ENCODE results near the gene STARD8. TPM values are rescaled to one million over a fixed set of nuclear protein-coding genes. Genes with fewer than 3 reads are reported as not detected.
A peak's percentile ranks its signal among the peaks of the same experiment; 100 is the strongest.
"Not testable (repeated sequence)": the region's sequence is repeated elsewhere in the genome, so short reads cannot be mapped to it uniquely, and the experiment has no call there.

STARD8 gene
- total RNA-seq, 1 experiment from 2014 or later = 0.34 TPM

GRCh38 chrX:68723491-68724155 lies 76.2 kb downstream of the STARD8 start:
- no peak for DNase-seq (ENCODE audit: low read depth, low spot score)
- in situ Hi-C loops (cut with HindIII; ENCODE audit: low pct_unique_long_range_greater_than_20kb, low sequenced_read_pairs) = no loop called here

GRCh38 chrX:68724531-68725020 lies 77.1 kb downstream of the STARD8 start:
- no peak for DNase-seq (ENCODE audit: low read depth, low spot score)
- in situ Hi-C loops (cut with HindIII; ENCODE audit: low pct_unique_long_range_greater_than_20kb, low sequenced_read_pairs) = no loop called here

GRCh38 chrX:68725756-68726365 lies 78.4 kb downstream of the STARD8 start:
- no peak for DNase-seq (ENCODE audit: low read depth, low spot score)
- in situ Hi-C loops (cut with HindIII; ENCODE audit: low pct_unique_long_range_greater_than_20kb, low sequenced_read_pairs) = no loop called here

GRCh38 chrX:68726366-68726765 lies 78.9 kb downstream of the STARD8 start:
- DNase-seq (ENCODE audit: low read depth, low spot score) = no peak
- in situ Hi-C loops (cut with HindIII; ENCODE audit: low pct_unique_long_range_greater_than_20kb, low sequenced_read_pairs) = no loop called here

GRCh38 chrX:68727696-68728095 lies 80.2 kb downstream of the STARD8 start:
- in situ Hi-C loops (cut with HindIII; ENCODE audit: low pct_unique_long_range_greater_than_20kb, low sequenced_read_pairs) = no loop called here
- no peak for DNase-seq (ENCODE audit: low read depth, low spot score)

GRCh38 chrX:68728186-68728585 lies 80.7 kb downstream of the STARD8 start:
- DNase-seq (ENCODE audit: low read depth, low spot score) = no peak
- in situ Hi-C loops (cut with HindIII; ENCODE audit: low pct_unique_long_range_greater_than_20kb, low sequenced_read_pairs) = no loop called here

GRCh38 chrX:68731254-68731653 lies 83.8 kb downstream of the STARD8 start:
- DNase-seq (ENCODE audit: low read depth, low spot score) = peak; percentile 1
- in situ Hi-C loops (cut with HindIII; ENCODE audit: low pct_unique_long_range_greater_than_20kb, low sequenced_read_pairs) = no loop called here

- peak; percentile 71 for DNase-seq (ENCODE audit: low read depth, low spot score)
- in situ Hi-C loops (cut with HindIII; ENCODE audit: low pct_unique_long_range_greater_than_20kb, low sequenced_read_pairs) = no loop called here
These were observed 85.5 kb downstream of the STARD8 start for GRCh38 chrX:68732906-68733493.

- in situ Hi-C loops (cut with HindIII; ENCODE audit: low pct_unique_long_range_greater_than_20kb, low sequenced_read_pairs) = no loop called here
- DNase-seq (ENCODE audit: low read depth, low spot score) = no peak
These were observed 87.8 kb downstream of the STARD8 start for GRCh38 chrX:68735266-68735665.

- in situ Hi-C loops (cut with HindIII; ENCODE audit: low pct_unique_long_range_greater_than_20kb, low sequenced_read_pairs); DNase-seq (ENCODE audit: low read depth, low spot score): not testable (repeated sequence)
These were observed 94.4 kb downstream of the STARD8 start for GRCh38 chrX:68741864-68742263.

GRCh38 chrX:68743754-68744153 lies 96.3 kb downstream of the STARD8 start:
- no peak for DNase-seq (ENCODE audit: low read depth, low spot score)
- in situ Hi-C loops (cut with HindIII; ENCODE audit: low pct_unique_long_range_greater_than_20kb, low sequenced_read_pairs) = no loop called here

- in situ Hi-C loops (cut with HindIII; ENCODE audit: low pct_unique_long_range_greater_than_20kb, low sequenced_read_pairs) = no loop called here
- no peak for DNase-seq (ENCODE audit: low read depth, low spot score)
These were observed 99.5 kb downstream of the STARD8 start for GRCh38 chrX:68746988-68747387.

- in situ Hi-C loops (cut with HindIII; ENCODE audit: low pct_unique_long_range_greater_than_20kb, low sequenced_read_pairs) = no loop called here
- no peak for DNase-seq (ENCODE audit: low read depth, low spot score)
These were observed 100.6 kb downstream of the STARD8 start for GRCh38 chrX:68748030-68748429.

- no peak for DNase-seq (ENCODE audit: low read depth, low spot score)
- in situ Hi-C loops (cut with HindIII; ENCODE audit: low pct_unique_long_range_greater_than_20kb, low sequenced_read_pairs) = no loop called here
These were observed 102.0 kb downstream of the STARD8 start for GRCh38 chrX:68749426-68749825.

GRCh38 chrX:68750316-68750715 lies 102.8 kb downstream of the STARD8 start:
- no peak for DNase-seq (ENCODE audit: low read depth, low spot score)
- in situ Hi-C loops (cut with HindIII; ENCODE audit: low pct_unique_long_range_greater_than_20kb, low sequenced_read_pairs) = no loop called here

GRCh38 chrX:68751372-68751771 lies 103.9 kb downstream of the STARD8 start:
- DNase-seq (ENCODE audit: low read depth, low spot score) = no peak
- in situ Hi-C loops (cut with HindIII; ENCODE audit: low pct_unique_long_range_greater_than_20kb, low sequenced_read_pairs) = no loop called here

- in situ Hi-C loops (cut with HindIII; ENCODE audit: low pct_unique_long_range_greater_than_20kb, low sequenced_read_pairs) = no loop called here
- no peak for DNase-seq (ENCODE audit: low read depth, low spot score)
These were observed 105.8 kb downstream of the STARD8 start for GRCh38 chrX:68753218-68753617.

GRCh38 chrX:68754406-68754805 lies 106.9 kb downstream of the STARD8 start:
- DNase-seq (ENCODE audit: low read depth, low spot score) = no peak
- in situ Hi-C loops (cut with HindIII; ENCODE audit: low pct_unique_long_range_greater_than_20kb, low sequenced_read_pairs) = no loop called here

GRCh38 chrX:68755616-68756125 lies 108.2 kb downstream of the STARD8 start:
- in situ Hi-C loops (cut with HindIII; ENCODE audit: low pct_unique_long_range_greater_than_20kb, low sequenced_read_pairs) = no loop called here
- no peak for DNase-seq (ENCODE audit: low read depth, low spot score)
